Fibroblast of skin of right quadriceps (primary cell): ENCODE results near the gene EGFL7.

Source experiments
- DNase-seq: peaks from one replicate; pipeline ENCODE4 v3.0.0-alpha.2; 2013

The EGFL7 gene

GRCh38 chr9:136662656-136663581 lies at the start of gene EGFL7:
TSS of gene EGFL7 (plus strand) at chr9:136662916. CDS start at chr9:136668283, 5,367 bp downstream.
- no peak for DNase-seq

GRCh38 chr9:136613824-136614371 lies 48.8 kb upstream of the EGFL7 start:
- DNase-seq, result no peak

GRCh38 chr9:136614372-136614922 lies 48.3 kb upstream of the EGFL7 start:
- peak; percentile 63 for DNase-seq

GRCh38 chr9:136614967-136615623 lies 47.6 kb upstream of the EGFL7 start:
- peak; percentile 6 for DNase-seq

- no peak for DNase-seq
Measured at GRCh38 chr9:136615631-136616306, 46.9 kb upstream of the EGFL7 start.

GRCh38 chr9:136616307-136616635 lies 46.4 kb upstream of the EGFL7 start:
- DNase-seq, result no peak

GRCh38 chr9:136616948-136617695 lies 45.6 kb upstream of the EGFL7 start:
- DNase-seq, result no peak

GRCh38 chr9:136617746-136618579 lies 44.8 kb upstream of the EGFL7 start:
- DNase-seq, result no peak

GRCh38 chr9:136618580-136619547 lies 43.9 kb upstream of the EGFL7 start:
- no peak for DNase-seq

- DNase-seq, result no peak
Measured at GRCh38 chr9:136619742-136620440, 42.8 kb upstream of the EGFL7 start.

GRCh38 chr9:136620441-136621018 lies 42.2 kb upstream of the EGFL7 start:
- DNase-seq, result no peak

- DNase-seq, result no peak
Measured at GRCh38 chr9:136621019-136621733, 41.5 kb upstream of the EGFL7 start.

GRCh38 chr9:136621734-136622093 lies 41.0 kb upstream of the EGFL7 start:
- DNase-seq, result no peak

GRCh38 chr9:136622538-136622948 lies 40.2 kb upstream of the EGFL7 start:
- DNase-seq, result no peak

- DNase-seq, result no peak
Measured at GRCh38 chr9:136623016-136623841, 39.5 kb upstream of the EGFL7 start.

GRCh38 chr9:136623842-136624183 lies 38.9 kb upstream of the EGFL7 start:
- no peak for DNase-seq

GRCh38 chr9:136624184-136624951 lies 38.3 kb upstream of the EGFL7 start:
- DNase-seq, result no peak
